ENCODE measurements around the gene MAGOHB.
"Not testable (repeated sequence)": the region's sequence is repeated elsewhere in the genome, so short reads cannot be mapped to it uniquely, and the experiment has no call there.

The MAGOHB gene

GRCh38 chr12:10623131-10623530 is 9.7 kb upstream of the MAGOHB start:
- H3K4me1 Mint-ChIP-seq, result no peaks in the 10 kb centered on the region
- DNase-seq (ENCODE audit: low spot score in 2 of 2) (no peak), ATAC-seq (ENCODE audit: low read depth) (no peak)
- no peak overlapping the region for H3K27ac Mint-ChIP-seq
- H3K9me3 Mint-ChIP-seq, result no peaks in the 10 kb centered on the region
- no peaks in the 10 kb centered on the region for H3K36me3 Mint-ChIP-seq
- no peak overlapping the region for H3K4me3 Mint-ChIP-seq
- H3K27me3 Mint-ChIP-seq, result peaks cover 6% of the 10 kb centered on the region

- no peak overlapping the region for H3K27ac Mint-ChIP-seq
- ATAC-seq (ENCODE audit: low read depth), result no peak
- peaks cover 7% of the 10 kb centered on the region for H3K27me3 Mint-ChIP-seq
Observed at GRCh38 chr12:10621278-10621677, 7.9 kb upstream of the MAGOHB start.

GRCh38 chr12:10620078-10620779 is 6.8 kb upstream of the MAGOHB start:
- H3K4me1 Mint-ChIP-seq, result no peaks in the 10 kb centered on the region
- no peak overlapping the region for H3K27ac Mint-ChIP-seq
- H3K27me3 Mint-ChIP-seq, result peaks cover 7% of the 10 kb centered on the region
- ATAC-seq (ENCODE audit: low read depth) (no peak), DNase-seq (ENCODE audit: low spot score in 2 of 2) (no peak)
- H3K36me3 Mint-ChIP-seq, result no peaks in the 10 kb centered on the region
- H3K9me3 Mint-ChIP-seq, result no peaks in the 10 kb centered on the region
- H3K4me3 Mint-ChIP-seq, result no peak overlapping the region

More at GRCh38 chr12:10621278-10621677, 7.9 kb upstream of the MAGOHB start:
- DNase-seq (ENCODE audit: low spot score in 2 of 2), result no peak
- no peak overlapping the region for H3K4me3 Mint-ChIP-seq
- H3K9me3 Mint-ChIP-seq, result no peaks in the 10 kb centered on the region
- no peaks in the 10 kb centered on the region for H3K36me3 Mint-ChIP-seq
- H3K4me1 Mint-ChIP-seq, result no peaks in the 10 kb centered on the region

GRCh38 chr12:10618338-10618987 is 5.1 kb upstream of the MAGOHB start:
- Mint-ChIP-seq H3K36me3 (no peaks in the 10 kb centered on the region), H3K27ac (no peak overlapping the region), H3K4me1 (no peaks in the 10 kb centered on the region), H3K27me3 (peaks cover 10% of the 10 kb centered on the region), H3K4me3 (no peak overlapping the region), H3K9me3 (no peaks in the 10 kb centered on the region)
- no peak for DNase-seq (ENCODE audit: low spot score in 2 of 2)
- ATAC-seq (ENCODE audit: low read depth), result no peak

- no peak for ATAC-seq (ENCODE audit: low read depth)
- H3K27ac Mint-ChIP-seq, result no peak overlapping the region
- DNase-seq (ENCODE audit: low spot score in 2 of 2), result no peak
- H3K27me3 Mint-ChIP-seq, result peaks cover 9% of the 10 kb centered on the region
- no peaks in the 10 kb centered on the region for H3K36me3 Mint-ChIP-seq
- no peak overlapping the region for H3K4me3 Mint-ChIP-seq
- peaks cover under 1% of the 10 kb centered on the region for H3K4me1 Mint-ChIP-seq
- H3K9me3 Mint-ChIP-seq, result no peaks in the 10 kb centered on the region
Observed at GRCh38 chr12:10617863-10618262, 4.5 kb upstream of the MAGOHB start.

- H3K27ac Mint-ChIP-seq, result no peak overlapping the region
- no peaks in the 10 kb centered on the region for H3K9me3 Mint-ChIP-seq
- ATAC-seq (ENCODE audit: low read depth) (no peak), DNase-seq (ENCODE audit: low spot score in 2 of 2) (no peak)
- peaks cover 12% of the 10 kb centered on the region for H3K4me1 Mint-ChIP-seq
- peaks cover 8% of the 10 kb centered on the region for H3K27me3 Mint-ChIP-seq
- no peak overlapping the region for H3K4me3 Mint-ChIP-seq
- no peaks in the 10 kb centered on the region for H3K36me3 Mint-ChIP-seq
Observed at GRCh38 chr12:10615532-10615931, 2.1 kb upstream of the MAGOHB start.

- Mint-ChIP-seq H3K9me3 (no peaks in the 10 kb centered on the region), H3K4me1 (peaks cover 15% of the 10 kb centered on the region), H3K27me3 (peaks cover 6% of the 10 kb centered on the region), H3K27ac (peak overlapping the region; percentile 99), H3K36me3 (peaks cover 4% of the 10 kb centered on the region), H3K4me3 (peak overlapping the region; percentile 95)
- ATAC-seq (ENCODE audit: low read depth) (no peak), DNase-seq (ENCODE audit: low spot score in 2 of 2) (no peak)
Observed at GRCh38 chr12:10614056-10614370, 604 bp upstream of the MAGOHB start.

GRCh38 chr12:10612984-10613348 is 443 bp downstream of the MAGOHB start:
- Mint-ChIP-seq H3K36me3 (peaks cover 8% of the 10 kb centered on the region), H3K9me3 (no peaks in the 10 kb centered on the region), H3K4me3 (peak overlapping the region; percentile 95), H3K27me3 (peaks cover 4% of the 10 kb centered on the region), H3K4me1 (peaks cover 15% of the 10 kb centered on the region), H3K27ac (peak overlapping the region; percentile 99)
- DNase-seq (ENCODE audit: low spot score in 2 of 2), result no peak
- ATAC-seq (ENCODE audit: low read depth), result peak; percentile 5

GRCh38 chr12:10612110-10612509 is 1.3 kb downstream of the MAGOHB start:
- H3K4me1 Mint-ChIP-seq, result peaks cover 16% of the 10 kb centered on the region
- DNase-seq (ENCODE audit: low spot score in 2 of 2) (no peak), ATAC-seq (ENCODE audit: low read depth) (no peak)
- H3K4me3 Mint-ChIP-seq, result peak overlapping the region; percentile 95
- H3K9me3 Mint-ChIP-seq, result no peaks in the 10 kb centered on the region
- H3K27me3 Mint-ChIP-seq, result peaks cover 3% of the 10 kb centered on the region
- peaks cover 10% of the 10 kb centered on the region for H3K36me3 Mint-ChIP-seq
- H3K27ac Mint-ChIP-seq, result peak overlapping the region; percentile 99

- H3K27ac Mint-ChIP-seq; H3K27me3 Mint-ChIP-seq; H3K9me3 Mint-ChIP-seq; H3K4me3 Mint-ChIP-seq; ATAC-seq (ENCODE audit: low read depth); DNase-seq (ENCODE audit: low spot score in 2 of 2): not testable (repeated sequence)
- peaks cover 17% of the 10 kb centered on the region for H3K4me1 Mint-ChIP-seq
- H3K36me3 Mint-ChIP-seq, result peaks cover 12% of the 10 kb centered on the region
Observed at GRCh38 chr12:10611258-10611657, 2.2 kb downstream of the MAGOHB start.

GRCh38 chr12:10610188-10610587 is 3.2 kb downstream of the MAGOHB start:
- H3K4me3 Mint-ChIP-seq, result no peak overlapping the region
- DNase-seq (ENCODE audit: low spot score in 2 of 2) (no peak), ATAC-seq (ENCODE audit: low read depth) (no peak)
- no peak overlapping the region for H3K27ac Mint-ChIP-seq
- H3K9me3 Mint-ChIP-seq, result no peaks in the 10 kb centered on the region
- peaks cover 2% of the 10 kb centered on the region for H3K27me3 Mint-ChIP-seq
- peaks cover 17% of the 10 kb centered on the region for H3K4me1 Mint-ChIP-seq
- peaks cover 13% of the 10 kb centered on the region for H3K36me3 Mint-ChIP-seq

GRCh38 chr12:10607885-10608458 is 5.4 kb downstream of the MAGOHB start:
- H3K4me1 Mint-ChIP-seq, result peaks cover 17% of the 10 kb centered on the region
- no peak overlapping the region for H3K4me3 Mint-ChIP-seq
- H3K27me3 Mint-ChIP-seq, result no peaks in the 10 kb centered on the region
- no peak for ATAC-seq (ENCODE audit: low read depth)
- H3K9me3 Mint-ChIP-seq, result no peaks in the 10 kb centered on the region
- peaks cover 26% of the 10 kb centered on the region for H3K36me3 Mint-ChIP-seq
- no peak for DNase-seq (ENCODE audit: low spot score in 2 of 2)
- no peak overlapping the region for H3K27ac Mint-ChIP-seq

- Mint-ChIP-seq H3K27ac (no peak overlapping the region), H3K4me1 (no peaks in the 10 kb centered on the region), H3K4me3 (no peak overlapping the region), H3K27me3 (no peaks in the 10 kb centered on the region), H3K9me3 (no peaks in the 10 kb centered on the region), H3K36me3 (peaks cover 16% of the 10 kb centered on the region)
- ATAC-seq (ENCODE audit: low read depth) (no peak), DNase-seq (ENCODE audit: low spot score in 2 of 2) (no peak)
Observed at GRCh38 chr12:10601860-10602259, 11.5 kb downstream of the MAGOHB start.

GRCh38 chr12:10600988-10601387 is 12.4 kb downstream of the MAGOHB start:
- ATAC-seq (ENCODE audit: low read depth), result no peak

More at GRCh38 chr12:10600988-10601387, 12.4 kb downstream of the MAGOHB start:
- Mint-ChIP-seq H3K4me1 (no peaks in the 10 kb centered on the region), H3K4me3 (no peak overlapping the region), H3K36me3 (peaks cover 18% of the 10 kb centered on the region), H3K9me3 (no peaks in the 10 kb centered on the region), H3K27ac (no peak overlapping the region), H3K27me3 (no peaks in the 10 kb centered on the region)
- DNase-seq (ENCODE audit: low spot score in 2 of 2), result no peak
